Stomach smooth muscle (tissue), 2 donors: ENCODE results near the gene MEIOSIN.

Source experiments
- H3K27ac ChIP-seq: one replicate; pipeline ENCODE4 v1.7.0; 2013; ENCODE audit warnings: mild to moderate bottlenecking, low read length, inconsistent platforms
- H3K27me3 ChIP-seq, 2 donors: one replicate each; pipeline ENCODE4 v1.7.0; 2013; ENCODE audit warnings: low read length in 2 of 2; ENCODE audit not compliant: insufficient read depth in 2 of 2, control insufficient read depth in 1 of 2
- H3K36me3 ChIP-seq, 2 donors: one replicate each; pipeline ENCODE4 v1.7.0; 2013; ENCODE audit warnings: low read length in 2 of 2; ENCODE audit not compliant: control insufficient read depth in 2 of 2, insufficient read depth in 2 of 2
- H3K4me1 ChIP-seq: one replicate; pipeline ENCODE4 v1.7.0; 2013; ENCODE audit warnings: low read length; ENCODE audit not compliant: control insufficient read depth, insufficient read depth
- H3K4me3 ChIP-seq, 2 donors: one replicate each; pipeline ENCODE4 v1.7.0; 2013; ENCODE audit warnings: low read length in 2 of 2
- H3K9ac ChIP-seq, 2 donors: one replicate each; pipeline ENCODE4 v1.7.0; 2013; ENCODE audit warnings: low read length in 2 of 2, mild to moderate bottlenecking in 1 of 2
- H3K9me3 ChIP-seq, 2 donors: one replicate each; pipeline ENCODE4 v1.7.0; 2013; ENCODE audit warnings: low read length in 2 of 2; ENCODE audit not compliant: control insufficient read depth in 2 of 2
- donor health status: healthy.
- donor health status: Pancreatic carcinoma.

MEIOSIN gene

DNA sequence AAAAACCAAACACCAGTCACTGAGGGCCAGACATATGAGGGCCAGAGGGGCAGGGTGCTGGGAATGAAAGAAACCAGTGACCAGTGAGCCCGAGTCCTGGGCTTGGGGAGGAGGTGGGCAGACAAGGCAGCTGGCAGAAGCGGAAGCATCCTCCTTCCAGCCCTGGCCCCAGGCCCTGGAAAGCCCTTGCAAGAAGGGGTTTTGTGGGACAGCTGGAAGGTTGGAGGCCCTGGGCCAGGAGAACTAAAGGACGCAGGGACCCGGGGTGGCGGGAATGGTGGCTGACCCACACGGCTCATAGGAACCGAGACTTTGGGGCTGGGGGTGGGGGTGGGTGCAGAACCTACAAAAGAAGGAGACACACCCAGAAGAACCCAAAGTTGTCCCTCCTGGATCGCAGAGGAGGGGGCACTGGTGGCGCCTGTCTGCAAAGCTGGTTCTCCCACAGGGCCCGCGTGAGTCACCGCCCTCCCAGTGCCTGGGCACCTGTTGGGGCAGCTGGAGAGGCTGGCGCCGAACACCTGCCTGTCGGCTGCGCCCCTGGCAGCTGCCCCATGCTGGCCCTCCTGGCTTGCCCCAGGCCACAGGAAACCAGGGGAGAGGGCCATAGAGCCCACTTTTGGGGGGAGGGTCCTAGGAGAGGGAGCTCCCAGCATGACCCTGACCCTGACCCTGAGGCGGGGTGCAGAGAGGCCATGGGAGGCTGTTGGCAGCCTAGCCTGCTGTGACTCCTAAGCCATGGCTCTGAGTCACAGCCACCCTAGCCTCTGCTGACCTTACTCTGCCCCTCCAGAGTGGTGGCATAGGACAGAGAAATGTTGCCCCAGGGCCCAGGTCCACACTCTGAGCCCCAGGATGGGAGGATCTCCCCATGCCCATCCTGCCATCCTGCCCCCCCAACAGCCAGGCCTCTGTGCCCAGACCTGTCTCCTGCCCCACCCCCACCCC is 48.2 kb downstream of the MEIOSIN start:
- H3K9ac ChIP-seq: peak overlapping the region; percentile 74 to 85
- no peaks in the 10 kb centered on the region for H3K27me3 ChIP-seq
- H3K9me3 ChIP-seq: no peaks in the 10 kb centered on the region
- H3K27ac ChIP-seq: peak overlapping the region; percentile 86
- H3K4me1 ChIP-seq: peaks cover 63% of the 10 kb centered on the region
- H3K36me3 ChIP-seq: peaks cover 19 to 26% of the 10 kb centered on the region in 2 donors
- H3K4me3 ChIP-seq: peak overlapping the region; percentile 63 to 95

DNA sequence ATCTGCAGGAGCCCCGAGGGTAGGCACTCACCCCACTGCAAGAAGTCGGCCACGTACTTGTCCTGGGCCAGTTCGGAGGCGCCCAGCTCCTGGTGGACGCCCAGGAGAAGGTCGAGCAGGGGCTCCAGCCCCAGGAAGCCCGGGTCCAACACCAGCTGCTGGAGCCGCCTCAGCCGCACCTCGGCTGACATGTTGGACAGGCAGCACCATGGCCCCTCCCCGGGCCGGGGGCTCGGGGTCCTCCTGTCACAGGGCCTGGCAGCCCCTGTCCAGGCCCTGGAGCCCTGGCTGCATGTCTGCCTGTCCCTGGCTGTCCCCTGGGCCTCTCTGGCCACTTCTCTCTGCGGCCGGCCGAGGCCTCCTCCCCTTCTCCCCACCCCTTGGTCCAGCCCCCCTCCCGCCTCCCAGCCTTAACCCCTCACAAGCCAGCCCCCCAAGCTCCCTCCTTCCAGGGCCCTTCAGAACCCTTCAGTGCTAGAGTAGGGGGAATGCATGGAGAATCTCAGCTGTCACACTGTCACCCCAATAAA is 49.0 kb downstream of the MEIOSIN start, which contains the start of gene DMPK:
Gene DMPK (minus strand): TSS at position 329 of the 530 bp plus-strand sequence. CDS start 138 bp downstream, at position 191.
- Histone ChIP-seq H3K4me3 (peak within 1 kb of the TSS; percentile 63 to 95), H3K9ac (peak within 1 kb of the TSS; percentile 74 to 85), H3K9me3 (no peaks in the 10 kb centered on the region), H3K36me3 (peaks cover 16 to 26% of the 10 kb centered on the region in 2 donors), H3K4me1 (peaks cover 63% of the 10 kb centered on the region), H3K27me3 (no peaks in the 10 kb centered on the region), H3K27ac (peak within 1 kb of the TSS; percentile 86)

DNA sequence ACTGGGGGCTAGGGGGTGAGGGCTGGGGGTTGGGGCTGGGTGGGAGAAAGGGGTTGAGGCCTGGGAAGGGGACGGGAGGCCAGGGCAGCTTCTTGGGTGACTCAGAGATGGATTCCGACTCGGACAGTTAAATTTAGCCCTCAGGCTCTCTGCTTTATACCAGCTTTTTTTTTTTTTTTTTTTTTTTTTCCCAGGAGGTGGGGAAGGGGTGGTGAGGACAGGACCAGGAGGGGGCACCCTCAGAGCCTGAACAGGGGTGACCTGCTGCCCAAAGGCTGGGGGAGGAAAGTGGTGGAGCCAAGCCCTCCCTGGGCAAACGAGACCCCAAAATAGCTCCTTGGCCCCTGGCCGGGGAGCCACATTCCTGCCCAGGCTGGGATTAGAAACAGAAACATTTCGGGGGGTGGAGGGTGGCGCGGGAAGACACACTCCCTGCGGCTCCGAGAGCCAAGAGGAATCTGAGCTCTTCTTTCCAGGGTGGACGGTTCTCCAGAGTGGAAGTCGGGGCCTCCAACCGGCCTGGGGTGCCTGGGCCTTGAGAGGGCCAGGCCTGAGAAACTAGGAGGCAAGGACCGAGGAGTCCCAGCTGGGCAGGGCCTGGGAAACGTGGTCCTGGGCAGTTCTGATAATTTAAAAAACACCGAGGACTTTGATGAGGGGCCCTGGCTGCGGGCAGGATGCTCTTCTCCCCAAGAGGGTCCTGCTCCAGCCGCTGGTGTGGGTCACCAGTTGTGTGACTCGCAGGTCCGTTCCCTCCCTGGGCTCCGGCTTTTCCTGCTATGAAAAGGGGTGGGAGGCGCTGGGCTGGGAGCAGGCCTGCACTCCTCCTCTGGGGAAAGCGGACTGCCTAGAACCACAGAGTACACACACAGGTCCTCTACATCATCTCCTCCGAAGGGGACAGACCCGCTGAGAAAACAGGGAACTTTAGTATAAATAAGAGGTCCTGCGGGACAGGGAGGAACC is 49.9 kb downstream of the MEIOSIN start:
- Histone ChIP-seq H3K9me3 (no peaks in the 10 kb centered on the region), H3K27me3 (no peaks in the 10 kb centered on the region), H3K9ac (peak overlapping the region; percentile 51 to 64), H3K4me3 (peak overlapping the region; percentile 48 to 95), H3K27ac (peak overlapping the region; percentile 86), H3K36me3 (peaks cover 9 to 20% of the 10 kb centered on the region in 2 donors), H3K4me1 (peaks cover 63% of the 10 kb centered on the region)

- Histone ChIP-seq H3K9me3 (no peaks in the 10 kb centered on the region), H3K4me1 (peaks cover 55% of the 10 kb centered on the region), H3K27ac (peak overlapping the region; percentile 86), H3K9ac (peak overlapping the region in 1 of 2 donors; percentile 64), H3K36me3 (peaks cover 13 to 18% of the 10 kb centered on the region in 2 donors), H3K4me3 (peak overlapping the region in 1 of 2 donors; percentile 95), H3K27me3 (no peaks in the 10 kb centered on the region)
These were observed 50.9 kb downstream of the MEIOSIN start for GRCh38 chr19:45784096-45784495.

GRCh38 chr19:45785097-45785496 is 51.9 kb downstream of the MEIOSIN start:
- peaks cover 47% of the 10 kb centered on the region for H3K4me1 ChIP-seq

GRCh38 chr19:45785781-45786532 is 52.7 kb downstream of the MEIOSIN start:
- Histone ChIP-seq H3K27ac (peak overlapping the region; percentile 86), H3K27me3 (no peaks in the 10 kb centered on the region), H3K9me3 (no peaks in the 10 kb centered on the region), H3K36me3 (peaks cover 20 to 25% of the 10 kb centered on the region in 2 donors), H3K4me1 (peaks cover 42% of the 10 kb centered on the region), H3K9ac (no peak overlapping the region), H3K4me3 (no peak overlapping the region)

More at GRCh38 chr19:45785097-45785496, 51.9 kb downstream of the MEIOSIN start:
- H3K27me3 ChIP-seq: no peaks in the 10 kb centered on the region
- no peaks in the 10 kb centered on the region for H3K9me3 ChIP-seq
- H3K9ac ChIP-seq: peak overlapping the region in 1 of 2 donors; percentile 55
- H3K4me3 ChIP-seq: no peak overlapping the region
- peak overlapping the region; percentile 86 for H3K27ac ChIP-seq
- peaks cover 15 to 22% of the 10 kb centered on the region in 2 donors for H3K36me3 ChIP-seq

DNA sequence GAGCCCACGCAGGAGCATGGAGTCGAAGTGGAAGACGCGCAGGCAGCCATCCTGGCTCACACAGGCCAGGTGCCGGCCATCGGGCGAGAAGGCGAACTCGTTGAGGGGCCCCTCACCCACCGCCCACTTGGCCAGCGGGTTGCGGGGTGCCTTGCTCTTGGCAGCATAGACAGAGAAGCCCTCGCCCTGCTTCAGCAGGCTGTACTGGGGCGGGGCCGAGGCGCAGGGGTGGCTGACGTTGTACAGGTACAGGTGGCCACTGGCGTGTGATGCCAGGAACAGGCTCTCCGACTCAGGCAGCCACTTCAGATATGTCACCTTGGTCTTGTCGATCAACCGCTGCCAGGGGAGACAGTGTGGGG is 53.3 kb downstream of the MEIOSIN start:
- H3K27me3 ChIP-seq: no peaks in the 10 kb centered on the region
- no peak overlapping the region for H3K9ac ChIP-seq
- H3K9me3 ChIP-seq: no peaks in the 10 kb centered on the region
- peak overlapping the region; percentile 86 for H3K27ac ChIP-seq
- peaks cover 42% of the 10 kb centered on the region for H3K4me1 ChIP-seq
- H3K4me3 ChIP-seq: no peak overlapping the region
- H3K36me3 ChIP-seq: peaks cover 20 to 25% of the 10 kb centered on the region in 2 donors

DNA sequence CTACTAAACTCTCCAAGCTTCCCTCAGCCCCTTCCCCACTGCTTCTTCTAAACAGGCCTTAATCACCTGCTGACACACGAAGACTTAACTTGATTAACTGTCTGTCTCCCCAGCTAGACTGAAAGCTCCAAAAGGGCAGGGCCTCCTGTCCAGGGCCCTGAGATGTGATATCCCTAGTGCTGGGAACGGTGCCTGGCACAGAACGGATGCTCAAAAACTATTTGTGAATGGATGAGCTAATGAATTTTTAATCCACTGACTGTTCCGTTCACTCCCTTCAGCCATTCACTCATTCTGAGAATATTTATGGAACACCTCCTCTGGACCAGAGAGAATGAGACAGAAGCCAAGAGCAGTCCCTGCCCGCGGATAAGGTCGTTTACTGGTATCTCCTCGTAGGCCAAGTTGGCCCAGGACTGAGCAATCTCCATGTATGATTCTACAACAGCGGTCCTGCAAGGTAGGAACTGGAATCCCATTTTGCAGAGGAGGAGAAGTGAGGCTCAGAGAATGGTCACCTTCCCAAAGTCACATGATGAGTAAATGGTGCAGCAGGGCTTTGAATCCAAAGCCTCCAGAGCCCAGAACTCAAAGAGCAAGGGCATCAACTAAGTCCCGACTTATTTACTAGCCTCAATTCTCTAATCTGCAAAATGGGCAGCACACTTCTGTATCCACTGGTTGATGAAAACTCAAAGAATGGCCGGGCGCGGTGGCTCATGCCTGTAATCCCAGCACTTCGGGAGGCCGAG is 56.0 kb downstream of the MEIOSIN start:
- no peak overlapping the region for H3K9ac ChIP-seq
- H3K27me3 ChIP-seq: no peaks in the 10 kb centered on the region
- H3K4me3 ChIP-seq: no peak overlapping the region
- peaks cover 20 to 25% of the 10 kb centered on the region in 2 donors for H3K36me3 ChIP-seq
- H3K27ac ChIP-seq: no peak overlapping the region
- no peaks in the 10 kb centered on the region for H3K9me3 ChIP-seq
- H3K4me1 ChIP-seq: peaks cover 38% of the 10 kb centered on the region

DNA sequence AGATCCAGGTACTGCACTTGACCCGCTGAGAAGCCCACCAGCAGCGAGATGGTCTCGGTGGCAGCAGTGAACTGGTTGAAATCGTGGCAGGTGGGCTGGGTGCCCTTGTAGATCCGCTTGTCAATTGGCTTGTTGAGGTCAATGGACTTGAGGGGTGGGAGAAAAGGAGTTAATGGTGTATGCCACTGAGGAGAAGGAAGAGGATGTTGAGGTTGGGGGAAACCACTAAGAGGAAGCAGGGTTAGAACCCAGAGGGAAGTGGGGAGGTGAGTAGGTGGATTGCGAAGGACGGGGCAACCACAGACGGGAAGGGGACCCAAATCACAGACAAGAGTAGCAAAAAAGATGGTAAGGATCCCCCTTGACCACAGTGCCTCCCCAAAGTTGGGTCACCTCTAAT is 57.7 kb downstream of the MEIOSIN start:
- peaks cover 22% of the 10 kb centered on the region for H3K4me1 ChIP-seq
- no peak overlapping the region for H3K9ac ChIP-seq
- H3K27me3 ChIP-seq: no peaks in the 10 kb centered on the region
- no peak overlapping the region for H3K27ac ChIP-seq
- no peaks in the 10 kb centered on the region for H3K9me3 ChIP-seq
- H3K4me3 ChIP-seq: peak overlapping the region in 1 of 2 donors; percentile 87
- H3K36me3 ChIP-seq: peaks cover 20 to 25% of the 10 kb centered on the region in 2 donors
